HG02943 (cell line): ENCODE data around the gene CD37.
"Not testable (repeated sequence)": the region's sequence is repeated elsewhere in the genome, so short reads cannot be mapped to it uniquely, and the experiment has no call there.

Experiments used
- ATAC-seq: cut with Tn5 transposase; IDR thresholded peaks from one replicate; pipeline ENCODE4 v1.9.1; 2021; ENCODE audit warnings: mild to moderate bottlenecking, low read depth, moderate library complexity; ENCODE audit not compliant: unreplicated experiment

CD37 gene

DNA sequence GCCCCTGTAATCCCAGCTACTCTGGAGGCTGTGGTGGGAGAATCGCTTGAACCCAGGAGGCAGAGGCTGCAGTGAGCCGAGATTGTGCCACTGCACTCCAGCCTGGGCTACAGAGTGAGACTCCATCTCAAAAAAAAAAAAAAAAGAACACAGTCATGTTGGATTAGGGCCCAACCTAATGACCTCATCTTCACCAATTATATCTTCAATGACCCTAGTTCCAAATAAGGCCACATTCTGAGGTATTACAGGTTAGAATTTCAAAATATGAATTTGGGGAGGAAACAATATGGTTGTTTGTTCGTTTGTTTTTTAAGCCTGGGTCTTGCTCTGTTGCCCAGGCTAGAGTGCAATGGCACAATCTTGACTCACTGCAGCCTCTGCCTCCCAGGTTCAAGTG lies 38.0 kb downstream of the CD37 start:
- ATAC-seq, result not testable (repeated sequence)

DNA sequence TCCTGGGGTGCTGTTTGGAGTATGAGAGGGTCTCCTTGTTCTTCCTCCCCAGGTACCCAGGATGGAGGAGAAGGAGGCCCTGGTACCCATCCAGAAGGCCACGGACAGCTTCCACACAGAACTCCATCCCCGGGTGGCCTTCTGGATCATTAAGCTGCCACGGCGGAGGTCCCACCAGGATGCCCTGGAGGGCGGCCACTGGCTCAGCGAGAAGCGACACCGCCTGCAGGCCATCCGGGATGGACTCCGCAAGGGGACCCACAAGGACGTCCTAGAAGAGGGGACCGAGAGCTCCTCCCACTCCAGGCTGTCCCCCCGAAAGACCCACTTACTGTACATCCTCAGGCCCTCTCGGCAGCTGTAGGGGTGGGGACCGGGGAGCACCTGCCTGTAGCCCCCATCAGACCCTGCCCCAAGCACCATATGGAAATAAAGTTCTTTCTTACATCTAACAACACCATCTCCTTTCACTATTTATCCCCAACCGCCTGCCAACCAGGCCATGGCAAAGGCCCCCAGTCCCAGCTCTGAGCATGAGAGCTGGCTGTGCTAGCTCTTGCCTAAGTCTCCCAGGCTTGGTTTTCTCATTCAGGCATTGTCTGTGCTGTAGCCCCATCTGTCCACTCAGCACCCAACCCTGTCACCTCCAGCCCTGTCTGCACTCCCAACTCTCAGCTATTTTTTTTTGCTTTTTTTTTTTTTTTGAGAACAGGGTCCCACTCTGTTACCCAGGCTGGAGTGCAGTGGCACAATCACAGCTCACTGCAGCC lies 39.6 kb downstream of the CD37 start:
- ATAC-seq, result no peak

DNA sequence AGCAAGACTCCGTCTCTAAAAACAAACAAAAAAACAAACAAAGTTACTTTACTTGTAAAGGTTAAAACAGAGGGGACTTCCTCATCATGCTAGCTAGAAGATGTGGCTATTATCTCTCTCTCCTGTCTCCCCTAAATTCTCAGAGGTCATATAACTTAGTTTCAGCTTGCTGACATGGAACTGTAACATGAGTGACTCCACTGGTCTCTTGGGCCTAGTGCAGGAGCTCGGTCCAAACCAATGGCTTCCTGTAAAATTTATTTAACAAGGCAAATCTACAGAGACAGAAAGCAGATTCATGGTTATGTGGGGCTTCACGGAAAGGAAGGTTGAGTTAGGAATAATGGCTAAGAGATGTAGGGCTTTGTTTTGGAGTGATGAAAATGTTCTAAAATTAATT lies 43.3 kb downstream of the CD37 start:
- ATAC-seq, result no peak

DNA sequence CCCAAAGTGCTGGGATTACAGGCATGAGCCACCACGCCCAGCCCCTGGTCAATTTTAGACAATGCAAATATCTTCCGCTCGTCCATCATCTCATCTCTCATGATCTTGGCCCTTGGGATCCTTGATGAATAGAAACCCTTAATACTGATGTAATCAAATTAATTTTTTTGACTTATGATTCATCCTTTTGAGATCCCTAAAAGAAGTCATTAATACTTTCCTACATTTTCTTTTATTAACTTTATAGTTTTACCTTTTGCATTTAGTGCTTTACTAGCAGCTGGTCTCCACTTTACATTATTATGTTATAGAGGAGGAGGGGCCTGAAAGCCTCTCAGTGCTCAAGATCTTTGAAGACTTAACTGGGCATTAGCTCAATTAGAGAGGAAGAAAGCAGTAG lies 45.2 kb downstream of the CD37 start:
- no peak for ATAC-seq

DNA sequence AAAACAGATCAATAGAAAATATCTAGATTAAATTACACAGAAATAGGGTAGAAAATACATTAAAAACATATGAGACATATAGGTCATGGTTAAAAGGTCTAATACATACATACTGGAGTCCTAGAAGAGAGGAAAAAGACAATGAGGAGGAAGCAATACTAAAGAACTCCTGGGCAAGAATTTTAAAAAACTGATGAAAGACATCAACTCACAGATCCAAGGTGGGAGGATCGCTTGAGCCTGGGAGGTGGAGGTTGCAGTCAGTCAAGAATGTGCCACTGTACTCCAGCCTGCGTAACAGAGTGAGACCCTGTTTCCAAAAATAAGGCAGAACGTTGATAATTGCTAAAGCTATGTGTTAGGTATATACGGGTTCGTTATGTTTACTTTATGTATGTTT lies 47.4 kb downstream of the CD37 start:
- ATAC-seq, result no peak

DNA sequence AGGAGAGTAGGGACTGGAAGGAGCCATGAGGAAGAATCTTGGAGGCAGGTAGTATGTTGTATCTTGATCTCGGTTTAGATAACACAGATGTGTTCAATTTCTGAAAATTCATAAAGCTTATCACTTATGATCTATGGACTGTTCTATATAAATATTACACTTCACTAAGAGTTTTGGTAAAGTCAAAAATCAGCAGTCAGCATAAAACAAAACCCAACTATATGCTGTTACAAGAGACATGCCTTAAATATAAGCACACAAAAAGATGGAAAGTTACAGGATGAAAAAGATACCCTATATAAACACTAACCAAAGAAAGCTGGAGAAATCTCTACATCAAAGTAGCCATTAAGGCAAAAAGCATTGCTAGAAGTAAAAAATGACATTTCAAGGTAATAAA lies 48.4 kb downstream of the CD37 start:
- no peak for ATAC-seq

DNA sequence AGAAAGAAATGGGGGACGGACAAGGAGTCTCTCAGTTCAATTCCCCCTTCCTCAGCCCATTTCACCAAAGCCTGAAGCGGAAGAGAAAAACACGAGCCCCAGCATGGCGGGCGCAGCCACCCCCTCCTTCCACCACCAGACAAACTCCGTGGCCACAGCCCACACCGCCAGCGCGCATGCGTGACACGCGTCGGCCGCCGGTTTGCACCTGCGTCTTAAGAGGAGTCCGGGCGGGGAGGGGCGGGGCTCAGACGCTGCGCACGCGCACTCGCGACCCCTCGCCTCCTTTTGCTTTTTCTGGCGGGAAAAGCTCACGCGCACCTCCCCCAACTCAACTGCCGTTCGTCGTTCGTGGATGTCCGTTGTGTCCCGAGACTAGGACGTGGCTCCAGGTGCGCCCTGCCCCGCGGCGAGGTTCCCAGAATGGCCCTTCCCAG lies 52.7 kb downstream of the CD37 start, which contains the start of gene KASH5:
Gene KASH5, plus strand, starts transcription at position 314 of the 437 bp plus-strand sequence. CDS start 2,635 bp downstream, outside the sequence.
- no peak for ATAC-seq

DNA sequence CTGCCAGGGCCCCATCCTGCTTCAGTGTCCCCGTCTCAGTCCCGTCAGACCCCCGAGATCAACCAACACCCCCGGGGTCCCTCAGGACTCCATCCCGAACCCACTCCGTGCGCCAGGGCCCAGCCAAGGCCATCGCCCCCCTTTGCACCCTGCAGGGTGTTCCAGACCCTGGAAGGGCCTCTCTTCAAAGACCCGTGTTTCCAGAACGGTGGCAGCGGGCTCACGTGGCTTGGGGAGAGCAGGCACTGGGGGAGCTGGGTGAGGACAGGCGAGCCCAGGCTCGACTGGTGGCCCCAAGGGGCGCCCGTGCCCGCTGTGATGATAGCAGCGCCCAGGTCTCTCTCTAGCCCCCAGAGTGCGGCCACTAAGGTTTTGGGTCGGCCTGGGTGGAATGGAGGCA lies 54.2 kb downstream of the CD37 start:
- ATAC-seq, result no peak
